NT2/D1 (cell line): ENCODE results near the gene HP.

Experiments
- SUZ12 ChIP-seq: IDR thresholded peaks from 2 replicates; pipeline ENCODE4 v1.6.1; 2011; ENCODE audit not compliant: insufficient read length, insufficient read depth; ENCODE audit errors: extremely low read depth
- YY1 ChIP-seq: IDR thresholded peaks from 2 replicates; pipeline ENCODE4 v1.6.1; 2011; ENCODE audit not compliant: insufficient read length, insufficient read depth
- ZNF274 ChIP-seq: IDR thresholded peaks from 2 replicates; pipeline ENCODE4 v1.6.1; 2011; ENCODE audit warnings: mild to moderate bottlenecking, low read depth, low read length

- TF ChIP-seq SUZ12 = no peak
- no peak for TF ChIP-seq ZNF274
- no peak for TF ChIP-seq YY1
These were observed 28.7 kb upstream of the HP start for GRCh38 chr16:72025404-72026114.
